NCI-H82 treated with DMSO at 0.1 percent for 48 hours (cell line): ENCODE results near the gene AP3D1.

Source experiments
- DNase-seq: peaks from one replicate; lab custom pipeline; 2025; ENCODE audit not compliant: unreplicated experiment; lab: John Stamatoyannopoulos, UW

The AP3D1 gene

DNA sequence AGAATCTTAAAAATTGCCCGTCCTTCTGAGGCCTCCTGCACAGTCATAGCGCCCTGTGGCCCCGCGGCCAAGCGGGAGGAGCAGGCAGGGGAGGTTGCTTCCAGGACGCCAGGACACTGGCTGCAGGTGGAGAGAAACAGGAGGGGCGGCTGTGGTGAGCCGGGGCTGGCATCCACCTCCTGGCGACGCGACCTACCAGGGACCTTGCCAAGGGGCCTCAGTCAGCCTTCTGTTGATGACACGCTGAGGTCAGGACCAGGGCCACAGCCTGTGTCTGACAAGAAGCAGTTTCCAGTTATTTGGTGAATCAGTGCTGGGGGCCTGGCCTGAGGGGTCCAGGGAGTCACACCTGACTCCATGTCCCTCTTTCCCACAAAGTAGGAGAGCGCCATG lies 87.0 kb downstream of the AP3D1 start:
- no peak for DNase-seq

DNA sequence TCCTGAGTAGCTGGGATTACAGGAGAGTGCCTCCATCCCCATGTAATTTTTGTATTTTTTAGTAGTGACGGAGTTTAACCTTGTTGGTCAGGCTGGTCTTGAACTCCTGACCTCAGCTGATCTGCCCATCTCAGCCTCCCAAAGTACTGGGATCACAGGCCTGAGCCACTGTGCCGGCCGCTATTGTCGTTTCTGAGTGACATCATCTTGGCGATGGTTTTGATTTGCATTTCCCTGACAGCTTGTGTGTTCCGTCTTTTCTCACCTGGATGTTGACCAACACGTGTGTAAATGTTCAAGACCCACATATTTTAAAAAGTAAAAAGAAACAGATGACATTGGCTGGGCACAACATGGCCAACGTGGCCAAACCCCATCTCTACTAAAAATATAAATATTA lies 87.5 kb downstream of the AP3D1 start:
- no peak for DNase-seq

DNA sequence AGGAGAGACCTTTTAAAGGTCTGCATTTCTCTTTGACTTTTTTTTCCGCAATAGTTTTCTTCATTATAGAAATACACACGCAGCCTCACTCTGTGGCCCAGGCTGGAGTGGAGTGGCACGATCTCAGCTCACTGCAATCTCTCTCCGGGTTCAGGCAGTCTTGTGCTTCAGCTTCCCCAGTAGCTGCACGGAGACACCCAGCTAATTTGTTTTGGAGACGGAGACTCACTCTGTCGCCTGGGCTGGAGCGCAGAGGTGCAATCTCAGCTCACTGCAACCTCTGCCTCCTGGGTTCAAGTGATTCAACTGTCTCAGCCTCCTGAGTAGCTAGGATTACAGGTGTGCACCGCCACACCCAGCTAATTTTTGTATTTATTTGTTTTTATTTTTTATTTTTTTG lies 88.6 kb downstream of the AP3D1 start:
- DNase-seq, result no peak

DNA sequence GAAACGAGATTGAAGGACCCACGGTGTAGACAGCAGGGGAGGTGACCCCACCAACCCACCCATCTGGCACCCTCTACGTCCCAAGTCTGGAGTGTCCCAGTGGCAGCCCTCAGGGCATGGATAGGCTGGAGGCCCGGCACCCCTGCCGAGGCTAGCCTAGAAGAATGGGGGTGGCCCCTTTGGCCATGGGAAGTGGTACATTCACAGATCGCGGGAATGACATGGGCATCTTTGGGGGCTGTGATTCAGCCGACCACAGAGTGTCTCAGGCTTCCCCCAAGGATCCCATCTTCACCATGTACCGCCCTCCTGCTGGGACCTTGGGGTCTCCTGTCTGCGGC lies 89.0 kb downstream of the AP3D1 start:
- no peak for DNase-seq

DNA sequence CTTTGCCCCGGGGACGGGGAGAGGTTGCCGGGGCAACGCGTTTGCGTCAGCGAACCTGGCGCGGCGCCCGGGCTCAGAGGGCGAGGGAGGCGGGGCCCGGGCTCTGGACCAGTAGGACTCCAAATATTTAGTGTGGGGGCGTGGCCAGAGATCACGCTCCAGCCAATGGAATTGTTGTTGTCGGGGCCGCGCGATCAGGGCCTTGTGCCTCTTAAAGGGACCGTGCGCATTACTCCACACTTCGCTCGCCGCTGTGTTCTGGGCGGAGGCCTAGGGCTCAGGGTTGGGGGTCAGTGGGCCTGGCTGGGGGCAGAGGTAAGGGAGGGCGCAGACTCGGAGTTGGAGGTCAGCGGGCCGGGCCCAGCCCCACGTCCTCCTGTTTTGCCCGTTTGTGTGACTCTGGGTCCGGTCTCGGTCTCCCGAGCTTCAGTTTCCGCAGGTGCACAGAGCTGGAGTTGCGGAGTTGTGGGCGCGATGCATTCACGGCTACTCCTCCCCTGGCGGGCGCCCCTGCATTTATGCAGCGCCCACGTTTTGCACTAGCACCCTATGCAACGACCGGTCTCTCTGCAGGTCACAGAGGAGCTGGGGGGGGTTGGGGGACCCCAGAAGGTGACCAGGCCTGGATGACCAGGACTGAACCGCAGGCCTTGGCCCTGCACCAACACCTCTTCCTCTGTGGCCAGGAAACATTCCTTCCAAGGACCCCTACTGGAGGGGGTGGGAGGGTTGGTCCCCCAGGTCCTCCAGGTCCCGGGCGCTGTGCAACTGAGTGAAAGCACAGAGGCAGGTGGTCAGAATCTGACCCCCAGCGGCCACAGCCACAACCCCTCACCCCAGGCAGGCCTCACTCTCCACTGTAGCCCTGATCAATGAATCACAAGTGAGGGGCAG lies 89.6 kb downstream of the AP3D1 start:
- peak; percentile 92 for DNase-seq

DNA sequence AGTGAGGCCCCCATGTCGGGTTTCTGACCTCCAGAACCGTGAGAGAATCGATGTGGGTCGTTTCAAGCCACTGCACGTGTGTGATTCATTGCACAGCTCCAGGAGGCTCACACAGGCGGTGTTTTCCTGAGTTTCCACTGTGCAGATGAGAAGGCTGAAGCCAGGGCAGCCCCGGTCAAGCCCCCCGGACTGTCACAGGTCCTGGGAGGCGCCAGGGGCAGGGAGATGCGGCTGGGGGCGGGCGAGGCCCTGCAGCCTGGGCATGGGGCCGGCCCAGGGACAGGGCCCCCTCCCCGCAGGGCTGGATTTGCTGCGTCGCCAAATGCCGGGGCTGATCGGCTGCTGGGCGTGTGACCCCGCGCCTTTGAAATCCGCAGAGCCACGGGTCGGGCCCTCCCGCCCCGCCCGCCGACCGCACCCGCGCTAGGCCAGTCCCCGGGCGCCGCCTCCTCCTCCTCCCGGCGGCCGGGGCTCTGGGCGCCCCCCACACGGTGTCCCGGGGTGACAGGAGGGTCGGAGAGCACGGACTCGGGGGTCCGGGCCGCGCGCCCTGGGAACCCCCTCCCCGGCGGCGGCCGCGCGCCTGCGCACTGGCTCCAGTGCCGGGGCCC lies 90.4 kb downstream of the AP3D1 start:
- DNase-seq, result no peak

DNA sequence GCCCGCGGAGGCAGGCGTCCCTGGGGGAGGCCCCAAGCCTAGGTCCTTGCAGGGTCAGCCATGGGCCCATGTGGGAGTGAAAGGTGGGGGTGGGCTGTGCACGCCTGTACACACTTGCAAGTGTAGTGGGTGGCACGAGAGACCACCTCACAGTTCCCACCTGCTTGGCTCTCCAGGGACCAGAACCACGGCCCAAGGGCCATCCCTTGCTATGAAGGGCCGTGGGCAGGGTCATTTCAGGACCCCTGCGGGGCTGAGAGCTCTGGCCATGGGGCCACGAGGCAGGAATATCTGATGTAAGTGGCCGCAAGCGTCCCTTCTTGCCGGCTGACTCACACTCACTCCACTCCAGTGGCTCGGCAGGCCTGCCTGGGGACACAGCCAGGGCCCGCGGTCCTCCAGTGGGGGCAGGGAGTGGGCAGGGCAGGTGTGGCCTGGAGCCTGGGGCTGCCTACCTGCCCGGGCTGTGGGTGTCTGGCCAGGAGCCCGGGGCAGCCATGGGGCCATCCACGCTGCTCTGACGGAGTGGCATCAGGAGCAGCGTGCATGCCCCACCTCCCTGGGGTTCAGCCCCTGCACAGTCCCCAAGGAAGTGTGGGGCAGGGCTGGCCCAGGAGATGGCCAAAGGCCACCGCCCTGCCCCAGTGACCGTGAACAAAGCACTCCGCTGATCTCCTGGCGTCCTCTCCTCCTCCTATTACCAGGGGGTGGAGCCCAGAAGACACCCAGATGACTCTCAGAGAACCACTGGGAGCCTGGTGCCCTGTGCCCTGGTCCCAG lies 91.8 kb downstream of the AP3D1 start:
- no peak for DNase-seq

DNA sequence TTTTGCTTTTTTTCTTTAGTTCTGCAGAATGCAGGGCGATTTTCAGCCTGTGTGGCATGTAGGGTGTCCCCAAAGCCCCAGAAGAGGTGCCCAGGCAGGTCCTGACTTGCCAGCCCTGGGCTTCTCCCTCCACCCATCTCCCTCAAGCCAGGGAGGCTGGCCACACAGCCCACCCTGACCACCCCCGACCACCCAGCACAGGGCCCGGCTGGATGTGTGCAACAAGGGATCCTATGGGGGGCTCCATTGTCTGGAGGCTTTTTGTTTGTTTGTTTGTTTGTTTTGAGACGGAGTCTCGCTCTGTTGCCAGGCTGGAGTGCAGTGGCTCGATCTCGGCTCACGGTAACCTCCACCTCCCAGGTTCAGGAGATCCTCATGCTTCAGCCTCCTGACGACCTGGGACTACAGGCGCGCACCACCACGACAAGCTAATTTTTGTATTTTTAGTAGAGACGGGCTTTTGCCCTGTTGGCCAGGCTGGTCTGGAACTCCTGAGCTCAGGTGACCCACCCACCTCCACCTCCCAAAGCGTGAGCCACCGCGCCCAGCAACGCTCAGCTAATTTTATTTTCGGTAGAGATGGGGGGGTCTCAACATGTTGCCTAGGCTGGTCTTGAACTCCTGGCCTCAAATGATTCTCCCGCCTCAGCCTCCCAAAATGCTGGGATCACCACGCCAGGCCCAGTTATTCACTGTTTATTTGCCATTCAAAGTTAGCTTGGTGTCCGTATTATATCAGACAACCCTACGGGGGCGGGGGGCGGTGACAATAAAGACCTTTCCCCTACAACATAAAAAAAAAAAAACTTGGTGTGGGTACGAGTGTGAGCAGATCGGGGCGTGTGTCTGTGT lies 92.6 kb downstream of the AP3D1 start:
- no peak for DNase-seq

DNA sequence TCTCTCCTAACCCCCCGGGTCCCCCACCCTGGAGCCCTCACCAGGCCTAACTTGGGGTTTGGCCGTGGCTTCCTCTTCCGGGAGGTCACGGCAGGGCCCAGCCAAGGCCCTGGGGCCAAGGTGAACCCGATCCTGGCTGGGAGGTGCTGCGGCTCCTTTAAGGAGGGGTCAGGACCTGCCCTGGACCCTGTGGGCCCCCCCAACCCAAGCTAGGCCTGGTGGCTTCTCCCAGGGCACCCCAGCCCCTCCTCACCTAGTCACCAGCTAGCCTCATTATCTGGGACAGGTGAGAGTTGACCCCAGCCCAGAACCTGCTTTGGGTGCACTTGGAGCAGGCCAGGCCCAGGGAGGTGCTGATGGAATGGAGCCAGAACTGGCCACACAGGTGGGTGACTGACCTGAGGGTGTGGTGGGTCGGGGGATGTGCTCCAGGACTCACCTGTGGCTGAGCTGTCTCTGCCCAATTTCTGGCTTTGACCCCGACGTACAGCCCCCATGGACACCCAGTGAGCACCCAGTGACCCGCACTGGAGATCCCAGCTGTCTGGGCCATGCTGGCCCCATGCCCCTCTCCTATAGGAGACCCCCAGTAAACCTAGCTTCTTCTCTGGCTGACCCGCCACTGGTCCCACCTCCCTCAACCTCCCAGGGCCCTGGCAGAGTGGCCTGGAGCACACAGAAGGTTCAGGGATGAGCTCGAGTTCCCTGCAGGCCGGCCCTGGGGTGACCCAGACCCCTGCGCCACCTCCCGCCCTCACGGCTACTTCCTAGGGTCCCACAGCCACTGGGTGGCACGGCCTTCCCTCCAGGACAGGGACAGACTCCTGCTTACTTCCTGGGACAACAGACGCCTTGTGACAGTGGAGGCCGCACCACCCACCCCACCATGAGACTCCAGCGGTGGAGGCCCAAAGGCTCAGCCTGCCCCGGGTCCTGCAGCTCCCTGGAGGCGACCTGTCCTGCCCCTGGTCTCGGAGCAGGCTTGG lies 93.6 kb downstream of the AP3D1 start:
- DNase-seq, result no peak

DNA sequence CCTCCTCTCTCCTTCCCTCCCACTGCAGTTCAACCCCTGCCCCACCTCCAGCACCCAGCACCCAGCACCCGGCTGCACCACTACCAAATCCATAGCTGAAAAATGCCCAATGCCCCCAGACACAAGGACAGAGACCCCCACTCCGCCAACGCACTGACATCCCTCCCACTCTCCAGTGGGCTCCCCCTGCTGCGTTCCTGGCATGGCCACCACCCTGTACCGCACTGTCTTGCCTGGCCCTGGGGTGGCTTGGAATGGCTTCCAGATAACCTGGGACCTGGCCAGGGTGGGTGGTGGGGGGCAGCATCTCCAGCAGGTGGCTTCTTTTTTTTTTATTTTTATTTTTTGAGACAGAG lies 94.6 kb downstream of the AP3D1 start:
- DNase-seq, result no peak

DNA sequence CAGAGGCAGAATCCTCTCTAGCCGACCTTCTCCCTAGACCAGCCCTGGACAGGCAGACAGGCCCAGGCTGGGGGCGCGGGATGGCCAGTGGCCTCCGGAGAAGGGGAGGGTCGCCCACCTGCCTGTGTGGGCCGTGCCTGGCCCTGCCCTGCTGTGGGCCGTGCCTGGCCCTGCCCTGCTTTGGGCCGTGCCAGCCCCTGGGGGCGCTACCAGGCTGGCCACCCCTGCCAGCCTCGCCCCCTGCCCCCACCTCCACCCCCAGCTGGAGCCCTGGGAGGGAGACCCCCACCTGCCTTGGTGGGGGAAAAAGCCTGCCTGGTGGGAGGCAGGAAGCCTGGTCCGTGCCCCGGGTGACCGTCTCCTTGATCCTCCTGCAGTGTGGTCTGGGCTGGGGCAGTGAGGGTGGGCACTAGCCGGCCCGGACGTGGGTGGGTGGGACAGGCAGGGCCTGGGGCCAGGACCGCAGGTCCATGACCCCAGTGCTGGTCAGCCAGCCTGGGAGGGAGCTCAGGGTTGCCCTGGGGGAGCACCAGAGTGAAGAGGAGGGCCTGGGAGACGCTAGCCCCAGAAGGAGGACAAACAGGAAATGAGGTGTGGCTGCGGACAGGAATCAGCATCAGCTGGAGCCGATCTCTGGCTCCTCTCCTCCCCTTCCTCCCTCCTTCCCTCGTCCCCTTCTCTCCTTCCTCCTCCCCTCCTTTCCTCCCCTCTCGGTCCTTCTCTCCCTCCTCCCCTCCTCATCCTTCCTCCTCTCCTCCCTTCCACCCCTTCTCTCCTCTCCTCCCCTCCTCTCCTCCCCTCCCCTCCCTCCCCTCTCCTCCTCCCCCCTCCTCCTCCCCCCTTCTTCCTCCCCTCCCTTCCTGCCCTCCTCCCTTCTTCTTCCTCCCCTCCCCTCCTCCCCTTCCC lies 95.2 kb downstream of the AP3D1 start:
- no peak for DNase-seq

DNA sequence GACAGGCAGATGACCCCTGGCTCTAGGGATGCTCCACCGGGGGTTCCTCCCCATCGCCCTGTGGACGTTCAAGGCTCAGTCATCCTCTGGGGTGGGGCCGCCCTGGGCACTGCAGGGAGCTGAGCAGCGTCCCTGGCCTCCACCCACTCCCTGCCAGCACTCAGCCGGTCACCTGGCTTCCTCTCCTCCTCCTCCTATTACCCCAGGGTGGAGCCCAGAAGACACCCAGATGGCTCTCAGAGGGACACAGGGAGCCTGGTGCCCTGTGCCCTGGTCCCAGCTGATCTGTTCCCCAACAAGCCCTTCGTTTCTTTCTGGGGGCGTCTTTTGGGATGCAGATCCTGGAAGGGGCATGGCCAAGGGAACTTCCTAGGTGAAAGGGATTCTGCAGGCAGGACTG lies 96.6 kb downstream of the AP3D1 start:
- DNase-seq, result no peak

DNA sequence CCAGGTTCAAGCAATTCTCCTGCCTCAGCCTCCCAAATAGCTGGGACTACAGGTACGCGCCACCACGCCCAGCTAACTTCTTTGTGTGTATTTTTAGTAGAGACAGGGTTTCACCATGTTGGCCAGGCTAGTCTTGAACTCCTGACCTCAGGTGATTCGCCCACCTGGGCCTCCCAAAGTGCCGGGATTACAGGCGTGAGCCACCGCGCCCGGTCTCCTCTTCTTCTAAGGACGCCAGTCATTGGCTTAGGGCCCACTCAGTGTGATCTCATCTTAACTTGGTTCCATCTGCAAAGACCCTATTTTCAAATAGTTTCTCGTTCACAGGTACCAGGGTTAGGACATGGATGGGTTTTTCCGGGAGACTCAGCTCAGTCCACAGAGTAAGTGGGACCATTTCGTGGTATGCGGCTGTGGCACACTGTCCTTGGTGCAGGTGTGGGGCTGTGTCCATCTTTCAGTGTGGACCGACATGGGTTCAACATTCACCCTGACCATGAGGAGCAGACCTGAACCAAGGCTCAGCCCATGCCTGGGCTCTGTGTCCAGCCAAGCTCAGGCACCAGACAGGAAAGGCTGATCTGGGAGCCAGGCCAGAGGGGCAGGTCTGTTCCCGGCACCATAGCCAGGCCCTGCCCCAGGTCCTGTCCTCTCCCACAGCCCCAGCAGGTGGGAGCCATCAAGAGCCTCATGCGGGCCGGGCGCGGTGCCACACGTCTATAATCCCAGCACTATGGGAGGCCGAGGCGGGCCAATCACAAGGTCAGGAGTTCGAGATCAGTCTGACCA lies 97.6 kb downstream of the AP3D1 start:
- no peak for DNase-seq

DNA sequence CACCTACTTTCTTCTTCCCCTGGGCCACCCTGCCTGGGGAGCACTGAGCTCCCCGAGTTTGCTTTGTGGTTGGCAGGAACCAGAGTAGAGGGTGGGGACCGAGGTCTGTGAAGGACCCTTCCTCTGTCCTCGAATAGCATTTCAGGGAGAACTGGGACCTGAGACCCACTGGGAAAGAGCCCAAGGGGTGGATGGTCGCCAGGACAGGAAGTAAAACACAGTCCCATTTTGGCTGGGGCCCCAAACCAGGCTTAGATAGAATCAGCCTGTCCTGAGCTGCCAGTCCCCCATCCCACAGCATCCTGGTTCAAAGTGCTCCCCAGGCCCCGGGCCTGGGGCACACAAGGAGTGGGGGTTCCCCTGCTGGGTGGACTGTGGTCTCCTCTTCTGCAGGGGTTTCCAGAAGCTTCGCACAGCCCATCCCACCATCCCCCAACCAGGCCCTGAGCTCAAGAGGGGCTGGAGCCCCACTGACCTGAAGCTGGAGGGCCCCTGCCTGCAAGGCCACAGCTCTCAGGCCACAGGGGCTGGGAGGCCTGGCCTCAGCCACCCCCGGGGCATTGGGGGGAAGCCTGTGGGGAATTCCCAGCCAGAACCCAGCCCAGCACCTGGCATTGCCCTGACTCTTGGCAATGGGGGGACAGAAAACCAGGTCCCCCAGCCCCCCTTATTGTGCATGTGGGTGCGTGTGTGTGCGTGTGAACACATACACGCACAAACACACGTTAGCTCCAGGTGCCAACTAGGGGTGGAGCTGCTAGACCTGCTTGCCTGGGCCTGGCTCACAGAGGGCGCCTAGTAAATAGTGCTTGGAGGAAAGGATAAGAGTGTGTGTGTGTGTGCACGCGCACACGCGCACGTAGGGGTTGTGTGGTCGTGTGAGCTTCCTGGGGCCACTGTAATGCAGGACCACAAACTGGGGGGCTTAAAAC lies 99.3 kb downstream of the AP3D1 start:
- DNase-seq, result no peak

DNA sequence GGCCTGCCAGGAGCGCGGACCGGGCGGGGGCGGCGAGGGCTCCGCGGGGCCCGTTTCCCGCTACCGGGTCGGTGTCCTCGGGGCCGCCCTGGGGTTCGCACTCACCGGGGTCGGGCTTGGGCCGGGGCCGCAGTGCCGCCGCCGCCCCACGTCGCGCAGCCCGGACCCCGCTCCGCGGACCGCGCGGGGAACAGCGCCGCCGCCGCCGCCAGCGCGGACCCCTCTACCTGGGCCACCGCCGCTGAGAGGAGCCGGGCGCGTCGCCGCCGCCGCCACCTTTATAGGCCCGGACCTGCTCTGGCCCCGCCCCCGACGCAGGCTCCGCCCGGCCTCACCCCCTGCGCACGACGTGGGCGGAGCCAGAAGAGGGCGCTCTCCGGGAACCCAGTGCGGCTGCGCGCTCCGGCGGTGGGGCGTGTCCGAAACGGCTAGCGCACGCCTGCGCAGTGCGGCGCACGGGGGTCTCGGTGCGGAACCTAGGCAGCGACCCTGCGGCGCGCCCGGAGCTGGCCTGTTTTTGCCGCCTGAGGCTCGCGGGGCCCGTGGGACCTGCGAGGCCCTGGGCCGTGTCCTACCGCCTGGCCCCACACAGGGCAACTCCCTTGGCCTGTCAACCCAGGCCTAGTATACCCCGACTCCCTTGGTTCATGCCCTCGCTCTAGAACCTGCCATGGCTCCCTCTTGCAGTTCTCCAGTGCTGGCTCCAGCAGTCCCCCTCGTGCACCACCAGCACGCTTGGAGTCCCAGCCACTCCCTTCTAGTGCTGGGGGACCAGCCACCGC lies 100.2 kb downstream of the AP3D1 start, which contains the start of gene MKNK2:
TSS of gene MKNK2 (minus strand) at position 254 of the 782 bp plus-strand sequence. CDS start 393 bp downstream, outside the sequence.
- peak; percentile 20 for DNase-seq
